ENCODE results near the gene ADD2.

- TF ChIP-seq, protein P1, sequence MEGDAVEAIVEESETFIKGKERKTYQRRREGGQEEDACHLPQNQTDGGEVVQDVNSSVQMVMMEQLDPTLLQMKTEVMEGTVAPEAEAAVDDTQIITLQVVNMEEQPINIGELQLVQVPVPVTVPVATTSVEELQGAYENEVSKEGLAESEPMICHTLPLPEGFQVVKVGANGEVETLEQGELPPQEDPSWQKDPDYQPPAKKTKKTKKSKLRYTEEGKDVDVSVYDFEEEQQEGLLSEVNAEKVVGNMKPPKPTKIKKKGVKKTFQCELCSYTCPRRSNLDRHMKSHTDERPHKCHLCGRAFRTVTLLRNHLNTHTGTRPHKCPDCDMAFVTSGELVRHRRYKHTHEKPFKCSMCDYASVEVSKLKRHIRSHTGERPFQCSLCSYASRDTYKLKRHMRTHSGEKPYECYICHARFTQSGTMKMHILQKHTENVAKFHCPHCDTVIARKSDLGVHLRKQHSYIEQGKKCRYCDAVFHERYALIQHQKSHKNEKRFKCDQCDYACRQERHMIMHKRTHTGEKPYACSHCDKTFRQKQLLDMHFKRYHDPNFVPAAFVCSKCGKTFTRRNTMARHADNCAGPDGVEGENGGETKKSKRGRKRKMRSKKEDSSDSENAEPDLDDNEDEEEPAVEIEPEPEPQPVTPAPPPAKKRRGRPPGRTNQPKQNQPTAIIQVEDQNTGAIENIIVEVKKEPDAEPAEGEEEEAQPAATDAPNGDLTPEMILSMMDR (conservative IDR thresholded peaks at IDR 0.05; ENCODE audit: low read depth, low read length): no peak
- no peak for TF ChIP-seq EZH2phosphoT487 (IDR thresholded peaks at IDR 0.05; ENCODE audit: borderline replicate concordance, low read length)
- no peak for TF ChIP-seq EZH2 (IDR thresholded peaks at IDR 0.05; ENCODE audit: low read length, unreplicated experiment)
Measured at GRCh38 chr2:70668911-70669310, 99.1 kb downstream of the ADD2 start.

Data from PC-3 (cell line).